Pons (tissue), 1 donor: Measurements from ENCODE around the gene ABTB2.

ENCODE experiments used
- DNase-seq: peaks from one replicate; pipeline ENCODE4 v3.0.0-alpha.2; 2016; ENCODE audit warnings: low spot score

The ABTB2 gene

GRCh38 chr11:34360046-34360445 lies 2.2 kb upstream of the ABTB2 start:
- no peak for DNase-seq

- DNase-seq: no peak
Measured at GRCh38 chr11:34359548-34359891, 1.7 kb upstream of the ABTB2 start.

GRCh38 chr11:34358728-34359547 lies 1.1 kb upstream of the ABTB2 start:
- peak; percentile 91 for DNase-seq

GRCh38 chr11:34358258-34358727 lies 483 bp upstream of the ABTB2 start:
- DNase-seq: peak; percentile 55

GRCh38 chr11:34356913-34357700 lies 703 bp downstream of the ABTB2 start:
- no peak for DNase-seq

GRCh38 chr11:34356576-34356912 lies 1.3 kb downstream of the ABTB2 start:
- no peak for DNase-seq

- no peak for DNase-seq
Measured at GRCh38 chr11:34356130-34356529, 1.7 kb downstream of the ABTB2 start.

- DNase-seq: no peak
Measured at GRCh38 chr11:34355726-34356125, 2.1 kb downstream of the ABTB2 start.

- DNase-seq: no peak
Measured at GRCh38 chr11:34354782-34355181, 3.0 kb downstream of the ABTB2 start.

- no peak for DNase-seq
Measured at GRCh38 chr11:34353881-34354280, 3.9 kb downstream of the ABTB2 start.

GRCh38 chr11:34351687-34352469 lies 5.9 kb downstream of the ABTB2 start:
- DNase-seq: no peak

- no peak for DNase-seq
Measured at GRCh38 chr11:34351051-34351450, 6.8 kb downstream of the ABTB2 start.

GRCh38 chr11:34349882-34350281 lies 7.9 kb downstream of the ABTB2 start:
- DNase-seq: no peak

- DNase-seq: no peak
Measured at GRCh38 chr11:34348919-34349318, 8.9 kb downstream of the ABTB2 start.

- DNase-seq: no peak
Measured at GRCh38 chr11:34348096-34348495, 9.7 kb downstream of the ABTB2 start.

- DNase-seq: no peak
Measured at GRCh38 chr11:34346551-34346950, 11.3 kb downstream of the ABTB2 start.

- DNase-seq: no peak
Measured at GRCh38 chr11:34345991-34346480, 11.8 kb downstream of the ABTB2 start.

- no peak for DNase-seq
Measured at GRCh38 chr11:34345540-34345876, 12.3 kb downstream of the ABTB2 start.

GRCh38 chr11:34344768-34345539 lies 12.9 kb downstream of the ABTB2 start:
- no peak for DNase-seq

- DNase-seq: no peak
Measured at GRCh38 chr11:34344410-34344767, 13.4 kb downstream of the ABTB2 start.

GRCh38 chr11:34343686-34344085 lies 14.1 kb downstream of the ABTB2 start:
- DNase-seq: no peak

GRCh38 chr11:34343153-34343552 lies 14.7 kb downstream of the ABTB2 start:
- no peak for DNase-seq
